CD4-positive, alpha-beta T cell (primary cell): ENCODE results near the gene OLFML2A. TPM values are rescaled to one million over a fixed set of nuclear protein-coding genes. Genes with fewer than 3 reads are reported as not detected.
A peak's percentile ranks its signal among the peaks of the same experiment; 100 is the strongest.

Source experiments
- ATAC-seq: fragments of 200-7000 bp; cut with Tn5 transposase; one replicate; pipeline ENCODE4 v1.10.0; 2022; ENCODE audit warnings: mild to moderate bottlenecking; ENCODE audit not compliant: poor library complexity
- CTCF ChIA-PET: fragments of 350-600 bp; sonication (Branson Sonifier 250); formaldehyde crosslinking; loops from one replicate; lab custom pipeline; 2021; ENCODE audit warnings: antibody characterized with exemption, inconsistent platforms; lab: Charles Lee
- POLR2A ChIA-PET: fragments of 350-600 bp; sonication (Branson Sonifier 250); formaldehyde crosslinking; loops from one replicate; lab custom pipeline; 2021; ENCODE audit warnings: antibody characterized with exemption, inconsistent platforms; lab: Charles Lee
- DNase-seq, 14 experiments: peaks; one replicate each; pipeline ENCODE4 v3.0.0-alpha.2; 2013 to 2020; ENCODE audit warnings: mixed read lengths in 2 of 14
- H3K27ac ChIP-seq, 2 donors: one replicate each; pipeline versions ENCODE4 v1.5.1 to v1.7.0; 2013; ENCODE audit warnings: low read length in 2 of 2, low read depth in 1 of 2, mild to moderate bottlenecking in 1 of 2
- H3K27me3 ChIP-seq, 2 experiments: 1 replicate in 1 of 2; 2 replicates in 1 of 2; pipeline versions ENCODE4 v1.6.1 to v1.7.0; 2013; ENCODE audit warnings: low read length in 2 of 2, control low read depth in 1 of 2, mild to moderate bottlenecking in 1 of 2, moderate library complexity in 1 of 2; ENCODE audit not compliant: insufficient read depth in 2 of 2, control insufficient read depth in 1 of 2
- H3K36me3 ChIP-seq: one replicate; pipeline ENCODE4 v1.6.1; 2013; ENCODE audit warnings: low read length, control low read depth; ENCODE audit not compliant: insufficient read depth
- H3K4me1 ChIP-seq: one replicate; pipeline ENCODE4 v1.6.1; 2013; ENCODE audit warnings: low read length, control low read depth; ENCODE audit not compliant: insufficient read depth
- H3K4me3 ChIP-seq: one replicate; pipeline ENCODE4 v1.5.1; 2013; ENCODE audit warnings: mild to moderate bottlenecking, low read length, moderate library complexity
- H3K9me3 ChIP-seq, 2 experiments: 1 replicate in 1 of 2; 2 replicates in 1 of 2; pipeline versions ENCODE4 v1.6.1 to v1.7.0; 2013; ENCODE audit warnings: low read length in 2 of 2, mild to moderate bottlenecking in 2 of 2, control low read depth in 1 of 2, moderate library complexity in 1 of 2; ENCODE audit not compliant: control insufficient read depth in 1 of 2, insufficient read depth in 1 of 2
- H3K27ac Mint-ChIP-seq: one replicate; pipeline ENCODE4 v1.8.0; 2020; ENCODE audit warnings: mixed read lengths
- H3K27me3 Mint-ChIP-seq: one replicate; pipeline ENCODE4 v1.8.0; 2021; ENCODE audit warnings: mixed read lengths
- H3K36me3 Mint-ChIP-seq: one replicate; pipeline ENCODE4 v1.8.0; 2021; ENCODE audit warnings: low read depth, mixed read lengths
- H3K4me1 Mint-ChIP-seq: one replicate; pipeline ENCODE4 v1.8.0; 2021; ENCODE audit warnings: low read depth, mixed read lengths
- H3K4me3 Mint-ChIP-seq: one replicate; pipeline ENCODE4 v1.8.0; 2020; ENCODE audit warnings: mild to moderate bottlenecking, mixed read lengths
- H3K9me3 Mint-ChIP-seq: one replicate; pipeline ENCODE4 v1.8.0; 2020; ENCODE audit warnings: mixed read lengths
- CTCF ChIP-seq: fragments of 200-600 bp; IDR thresholded peaks from one replicate; pipeline ENCODE4 v1.8.0; 2022; ENCODE audit warnings: antibody characterized with exemption, mild to moderate bottlenecking
- intact Hi-C, 2 experiments: fragments of 100-400 bp; cut with DNase I in 1 of 2; cut with micrococcal nuclease in 1 of 2; formaldehyde crosslinking; loops; one replicate each; pipeline versions ENCODE4 v1.15.1 to v1.9.0; 2023 to 2025; cut with DNase I, micrococcal nuclease
- total RNA-seq, 174 experiments: library from RNA in 2 of 174; stranded (reverse) in 2 of 174; gene quantifications; one replicate each; pipeline ENCODE4 v1.2.3 and lab custom pipeline; 2021 to 2026

Gene OLFML2A
- total RNA-seq, 2 experiments from 2014 or later, result not detected

- CTCF ChIA-PET, result interaction anchor here (0.6 to 2.2 kb wide), 2 partner anchors 17 to 193 kb away, joined by 3 to 5 read pairs; no protein-coding TSS in a partner anchor
- Histone ChIP-seq H3K4me1 (peaks cover 51% of the 10 kb centered on the region), H3K4me3 (no peak overlapping the region), H3K27me3 (no peaks in the 10 kb centered on the region), H3K9me3 (peaks cover 0 to 3% of the 10 kb centered on the region in 2 experiments), H3K36me3 (peaks cover 45% of the 10 kb centered on the region), H3K27ac (no peak overlapping the region)
- ATAC-seq, result no peak
- Mint-ChIP-seq H3K36me3 (peaks cover 53% of the 10 kb centered on the region), H3K27me3 (peaks cover 3% of the 10 kb centered on the region), H3K27ac (peak overlapping the region; percentile 30), H3K9me3 (no peaks in the 10 kb centered on the region), H3K4me3 (no peak overlapping the region), H3K4me1 (peaks cover 44% of the 10 kb centered on the region)
- no peak for TF ChIP-seq CTCF
- DNase-seq, result no peak
- POLR2A ChIA-PET, result no interaction called here
- intact Hi-C loops, result loop anchor here in 1 of 2 experiments (5.0 kb wide), 1 partner anchor 400 kb away; no protein-coding TSS in a partner anchor
Measured at GRCh38 chr9:124857533-124858162, 80.7 kb downstream of the OLFML2A start.

- Histone ChIP-seq H3K36me3 (peaks cover 45% of the 10 kb centered on the region), H3K27ac (no peak overlapping the region), H3K9me3 (peaks cover 0 to 3% of the 10 kb centered on the region in 2 experiments), H3K27me3 (no peaks in the 10 kb centered on the region), H3K4me1 (peaks cover 49% of the 10 kb centered on the region), H3K4me3 (no peak overlapping the region)
- DNase-seq, result peak in 1 of 14 experiments; percentile 35
- no peaks in the 10 kb centered on the region for H3K9me3 Mint-ChIP-seq
- TF ChIP-seq CTCF, result no peak
- ChIA-PET CTCF (interaction anchor here (0.6 to 1.0 kb wide), 3 partner anchors 84 to 194 kb away, joined by 3 read pairs; no protein-coding TSS in a partner anchor), POLR2A (no interaction called here)
- no peak overlapping the region for H3K27ac Mint-ChIP-seq
- H3K27me3 Mint-ChIP-seq, result no peaks in the 10 kb centered on the region
- ATAC-seq, result no peak
- H3K36me3 Mint-ChIP-seq, result peaks cover 53% of the 10 kb centered on the region
- intact Hi-C loops, result loop anchor here in 1 of 2 experiments (5.0 kb wide), 1 partner anchor 399 kb away; no protein-coding TSS in a partner anchor
- no peak overlapping the region for H3K4me3 Mint-ChIP-seq
- peaks cover 38% of the 10 kb centered on the region for H3K4me1 Mint-ChIP-seq
Measured at GRCh38 chr9:124858330-124859046, 81.6 kb downstream of the OLFML2A start.

- Histone ChIP-seq H3K4me3 (no peak overlapping the region), H3K36me3 (peaks cover 45% of the 10 kb centered on the region), H3K9me3 (peaks cover 0 to 3% of the 10 kb centered on the region in 2 experiments), H3K27ac (no peak overlapping the region), H3K4me1 (peaks cover 46% of the 10 kb centered on the region), H3K27me3 (no peaks in the 10 kb centered on the region)
- ChIA-PET CTCF (interaction anchor here (0.9 to 2.2 kb wide), 2 partner anchors 10 to 88 kb away, joined by 3 to 6 read pairs; partner anchors contain the start of gene NR6A1), POLR2A (interaction anchor here (1.0 to 2.9 kb wide), 5 partner anchors 10 to 89 kb away, joined by 4 to 21 read pairs (median 15); partner anchors contain the start of gene NR6A1)
- peaks cover 53% of the 10 kb centered on the region for H3K36me3 Mint-ChIP-seq
- peaks cover 39% of the 10 kb centered on the region for H3K4me1 Mint-ChIP-seq
- H3K27ac Mint-ChIP-seq, result peak overlapping the region; percentile 92
- no peaks in the 10 kb centered on the region for H3K27me3 Mint-ChIP-seq
- H3K9me3 Mint-ChIP-seq, result no peaks in the 10 kb centered on the region
- peak overlapping the region; percentile 96 for H3K4me3 Mint-ChIP-seq
- ATAC-seq (no peak), DNase-seq (no peak)
- TF ChIP-seq CTCF, result no peak
- intact Hi-C loops, result loop anchor here (5.0 to 10.0 kb wide), 5 partner anchors 82 to 397 kb away; partner anchors contain the start of genes GOLGA1 (in 1 of the 2), HSPA5 (in 1 of the 2) and SCAI (in 1 of the 2)
Measured at GRCh38 chr9:124859803-124860581, 83.1 kb downstream of the OLFML2A start.
